22Rv1 (cell line): Measurements from ENCODE around the gene CMSS1.
A peak's percentile ranks its signal among the peaks of the same experiment; 100 is the strongest.
"Not testable (repeated sequence)": the region's sequence is repeated elsewhere in the genome, so short reads cannot be mapped to it uniquely, and the experiment has no call there.

Source experiments
- H3K27ac ChIP-seq: fragments of 450-650 bp; 2 replicates; pipeline ENCODE4 v1.5.1; 2017
- ZFX ChIP-seq: fragments of 450-650 bp; IDR thresholded peaks from 2 replicates; pipeline ENCODE4 v1.6.1; 2017; ENCODE audit warnings: antibody characterized with exemption, borderline replicate concordance
- TF ChIP-seq, protein P1 (sequence below): fragments of 450-650 bp; IDR thresholded peaks from 2 replicates; pipeline ENCODE4 v1.5.1; 2017; ENCODE audit warnings: mild to moderate bottlenecking

Gene CMSS1

DNA sequence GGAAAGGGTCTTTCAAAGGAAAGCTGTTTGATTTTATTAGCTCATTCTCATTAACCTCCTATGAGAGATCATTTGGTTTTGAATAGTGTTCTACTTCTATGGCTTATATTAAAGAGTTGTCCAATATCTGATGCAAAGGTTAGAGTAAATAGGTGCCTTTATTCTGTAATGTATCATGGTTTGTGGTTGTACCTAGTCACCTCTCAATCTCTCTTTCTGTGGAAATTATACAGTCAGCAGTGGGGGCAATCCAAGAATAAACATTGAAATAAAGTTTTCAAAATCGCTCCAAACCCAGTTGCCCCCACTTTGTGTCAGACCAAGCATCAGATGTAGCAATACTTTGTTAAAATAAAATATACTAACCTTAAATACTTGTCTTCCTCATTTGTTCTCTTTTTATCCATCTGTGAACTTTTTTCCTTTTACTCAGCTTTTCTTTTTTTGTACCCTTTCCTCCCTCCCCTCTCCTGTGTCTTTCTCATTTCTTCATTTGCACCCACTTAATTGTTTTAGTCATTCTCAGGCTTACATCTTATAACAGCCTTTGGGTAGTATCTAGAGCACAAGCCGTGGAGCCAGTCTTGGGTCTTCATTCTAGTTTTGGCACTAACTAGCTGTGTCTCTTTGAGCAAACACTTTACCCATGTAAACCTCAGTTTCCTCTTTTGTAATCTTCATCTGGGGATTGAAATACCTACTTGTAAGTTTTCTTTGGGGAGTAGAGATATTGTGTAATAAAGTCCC is 16.7 kb downstream of the CMSS1 start:
- H3K27ac ChIP-seq, result no peak overlapping the region
- TF ChIP-seq, protein P1, sequence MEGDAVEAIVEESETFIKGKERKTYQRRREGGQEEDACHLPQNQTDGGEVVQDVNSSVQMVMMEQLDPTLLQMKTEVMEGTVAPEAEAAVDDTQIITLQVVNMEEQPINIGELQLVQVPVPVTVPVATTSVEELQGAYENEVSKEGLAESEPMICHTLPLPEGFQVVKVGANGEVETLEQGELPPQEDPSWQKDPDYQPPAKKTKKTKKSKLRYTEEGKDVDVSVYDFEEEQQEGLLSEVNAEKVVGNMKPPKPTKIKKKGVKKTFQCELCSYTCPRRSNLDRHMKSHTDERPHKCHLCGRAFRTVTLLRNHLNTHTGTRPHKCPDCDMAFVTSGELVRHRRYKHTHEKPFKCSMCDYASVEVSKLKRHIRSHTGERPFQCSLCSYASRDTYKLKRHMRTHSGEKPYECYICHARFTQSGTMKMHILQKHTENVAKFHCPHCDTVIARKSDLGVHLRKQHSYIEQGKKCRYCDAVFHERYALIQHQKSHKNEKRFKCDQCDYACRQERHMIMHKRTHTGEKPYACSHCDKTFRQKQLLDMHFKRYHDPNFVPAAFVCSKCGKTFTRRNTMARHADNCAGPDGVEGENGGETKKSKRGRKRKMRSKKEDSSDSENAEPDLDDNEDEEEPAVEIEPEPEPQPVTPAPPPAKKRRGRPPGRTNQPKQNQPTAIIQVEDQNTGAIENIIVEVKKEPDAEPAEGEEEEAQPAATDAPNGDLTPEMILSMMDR, result no peak
- TF ChIP-seq ZFX, result no peak

DNA sequence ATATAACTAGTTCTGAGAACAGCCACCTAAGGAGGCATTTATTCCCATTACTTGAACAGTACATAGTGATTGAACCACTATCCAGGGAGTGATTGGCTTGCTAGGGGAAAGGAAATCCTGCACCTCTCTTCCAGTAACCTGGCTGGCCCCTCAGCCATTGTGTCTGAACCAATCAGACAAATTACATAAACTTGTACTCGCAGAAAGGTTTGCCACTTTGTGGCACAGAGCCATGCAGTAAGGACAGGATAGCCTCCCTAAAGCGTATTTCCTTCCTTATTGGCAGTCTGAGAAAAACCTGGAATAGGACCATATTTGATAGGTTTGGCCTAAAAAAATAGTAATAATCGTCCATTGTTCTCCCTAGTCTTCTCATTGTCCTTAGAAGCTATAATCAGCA is 19.0 kb downstream of the CMSS1 start:
- TF ChIP-seq ZFX, result no peak
- TF ChIP-seq, protein P1, result no peak
- no peak overlapping the region for H3K27ac ChIP-seq

DNA sequence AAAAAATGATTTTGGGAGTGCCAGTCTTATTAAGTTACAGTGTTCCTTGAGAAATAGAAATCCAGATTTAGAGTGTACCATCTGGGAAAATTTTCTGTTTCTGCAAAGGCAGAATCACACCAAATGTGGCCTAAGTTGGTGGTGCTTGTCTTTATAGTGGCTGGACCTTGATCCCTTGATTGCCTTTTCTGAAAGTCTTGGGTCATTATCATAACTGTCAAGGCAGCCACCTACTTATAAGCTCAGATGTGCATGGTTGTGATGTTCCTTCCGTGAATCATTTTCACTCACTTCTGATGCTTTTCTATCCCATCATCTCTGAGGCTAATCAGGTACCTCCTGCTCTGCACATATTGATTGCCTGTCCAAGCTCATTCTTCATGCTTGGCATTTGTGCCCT is 20.1 kb downstream of the CMSS1 start:
- no peak for TF ChIP-seq ZFX
- TF ChIP-seq, protein P1, result no peak
- H3K27ac ChIP-seq, result no peak overlapping the region

DNA sequence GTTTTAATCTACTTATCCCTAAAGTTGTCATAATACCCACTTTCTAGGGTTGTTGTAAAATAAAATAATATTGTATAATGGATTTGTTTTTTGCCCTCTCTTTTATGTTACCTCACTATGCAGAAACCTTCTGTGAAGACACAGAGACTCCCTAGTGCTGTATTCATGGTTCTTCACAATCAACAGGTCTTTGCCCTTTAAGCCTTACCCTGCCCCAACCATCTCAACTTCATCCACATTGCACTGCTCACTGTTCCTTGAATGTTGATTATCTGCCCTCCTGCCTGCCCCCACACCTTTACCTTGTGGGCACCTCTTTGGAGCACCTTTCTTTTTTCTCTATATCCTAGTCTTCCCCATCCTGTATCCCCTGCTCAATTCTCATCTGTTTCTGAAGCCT is 21.1 kb downstream of the CMSS1 start:
- no peak for TF ChIP-seq ZFX
- TF ChIP-seq, protein P1, result no peak
- no peak overlapping the region for H3K27ac ChIP-seq

DNA sequence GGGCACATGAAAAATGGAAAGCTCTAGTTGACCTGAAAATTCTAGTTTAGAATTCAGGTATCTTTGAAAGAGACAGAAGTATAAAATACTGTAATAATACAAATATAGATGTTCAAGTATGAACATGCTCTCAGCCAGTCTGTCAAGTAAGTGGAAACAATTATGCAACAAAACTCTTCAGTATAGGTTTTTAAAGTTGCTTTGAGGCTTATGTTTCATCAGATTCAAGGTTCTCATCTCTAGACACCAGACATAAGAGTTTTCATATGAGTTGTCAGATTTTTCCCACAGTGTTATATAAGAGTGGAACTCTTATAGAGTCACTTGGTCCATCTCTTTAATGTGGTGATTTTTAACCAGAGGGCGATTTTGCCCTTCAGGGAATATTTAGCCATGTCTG is 22.0 kb downstream of the CMSS1 start:
- no peak overlapping the region for H3K27ac ChIP-seq
- no peak for TF ChIP-seq ZFX
- TF ChIP-seq, protein P1, result no peak

DNA sequence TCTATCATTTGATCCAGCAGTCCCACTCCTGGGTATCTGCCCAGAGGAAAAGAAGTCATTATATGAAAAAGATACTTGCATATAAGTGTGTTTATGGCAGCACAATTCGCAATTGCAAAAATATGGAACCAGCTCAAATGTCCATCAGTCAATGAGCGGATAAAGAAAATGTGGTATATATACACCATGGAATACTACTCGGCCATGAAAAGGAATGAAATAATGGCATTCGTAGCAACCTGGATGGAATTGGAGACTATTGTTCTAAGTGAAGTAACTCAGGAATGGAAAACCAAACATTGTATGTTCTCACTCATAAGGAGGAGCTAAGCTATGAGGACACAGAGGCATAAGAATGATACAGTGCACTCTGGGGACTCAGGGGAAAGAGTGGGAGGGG is 24.3 kb downstream of the CMSS1 start:
- H3K27ac ChIP-seq, result not testable (repeated sequence)

DNA sequence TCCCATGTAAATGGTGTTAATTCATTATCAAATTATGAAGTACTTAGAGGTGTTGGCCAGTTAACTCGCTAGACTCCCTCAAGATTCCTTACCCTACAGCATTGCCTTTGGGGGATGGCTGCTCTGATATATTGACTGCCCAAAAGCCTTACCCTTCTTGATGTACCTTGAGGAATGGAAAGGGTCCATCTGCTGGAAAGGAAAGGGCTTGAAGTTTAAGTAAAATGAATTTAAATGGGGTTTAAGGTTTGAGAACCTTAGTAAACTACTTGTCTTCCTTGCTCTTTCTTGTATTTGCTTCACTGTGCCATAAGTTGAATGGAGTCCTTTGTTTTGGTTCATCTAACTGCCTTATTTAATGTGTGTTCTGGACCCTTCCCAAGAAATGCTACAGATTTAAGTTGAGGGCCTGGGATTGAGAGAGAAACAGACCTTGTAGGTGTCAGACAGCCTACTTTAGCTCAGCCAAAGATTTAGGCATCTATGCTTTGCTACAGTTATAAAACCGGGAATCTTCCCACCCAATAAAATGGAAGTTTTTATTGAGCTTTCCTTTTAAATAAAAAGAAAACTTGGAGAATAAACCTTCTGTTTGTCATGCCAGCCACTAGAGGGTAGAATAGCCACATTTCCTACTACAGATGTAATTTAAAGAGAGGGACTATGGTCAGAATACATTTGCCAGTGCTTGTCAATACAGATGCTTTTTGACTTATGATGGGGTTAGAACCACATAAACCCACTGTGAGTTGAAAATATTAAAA is 25.3 kb downstream of the CMSS1 start:
- TF ChIP-seq ZFX, result no peak
- TF ChIP-seq, protein P1, result peak; percentile 85
- no peak overlapping the region for H3K27ac ChIP-seq
